Stimulated activated CD8-positive, alpha-beta memory T cell treated with anti-CD3 and anti-CD28 coated beads, Interleukin-15, amount 100 ng/mL, for 4 hours (primary cell): ENCODE measurements around the gene RTN4R.
"Not testable (repeated sequence)": the region's sequence is repeated elsewhere in the genome, so short reads cannot be mapped to it uniquely, and the experiment has no call there.

ENCODE experiments used
- DNase-seq, 2 donors: peaks; one replicate each; pipeline ENCODE4 v3.0.0-alpha.2; 2020; ENCODE audit warnings: low read depth in 2 of 2

The RTN4R gene

DNA sequence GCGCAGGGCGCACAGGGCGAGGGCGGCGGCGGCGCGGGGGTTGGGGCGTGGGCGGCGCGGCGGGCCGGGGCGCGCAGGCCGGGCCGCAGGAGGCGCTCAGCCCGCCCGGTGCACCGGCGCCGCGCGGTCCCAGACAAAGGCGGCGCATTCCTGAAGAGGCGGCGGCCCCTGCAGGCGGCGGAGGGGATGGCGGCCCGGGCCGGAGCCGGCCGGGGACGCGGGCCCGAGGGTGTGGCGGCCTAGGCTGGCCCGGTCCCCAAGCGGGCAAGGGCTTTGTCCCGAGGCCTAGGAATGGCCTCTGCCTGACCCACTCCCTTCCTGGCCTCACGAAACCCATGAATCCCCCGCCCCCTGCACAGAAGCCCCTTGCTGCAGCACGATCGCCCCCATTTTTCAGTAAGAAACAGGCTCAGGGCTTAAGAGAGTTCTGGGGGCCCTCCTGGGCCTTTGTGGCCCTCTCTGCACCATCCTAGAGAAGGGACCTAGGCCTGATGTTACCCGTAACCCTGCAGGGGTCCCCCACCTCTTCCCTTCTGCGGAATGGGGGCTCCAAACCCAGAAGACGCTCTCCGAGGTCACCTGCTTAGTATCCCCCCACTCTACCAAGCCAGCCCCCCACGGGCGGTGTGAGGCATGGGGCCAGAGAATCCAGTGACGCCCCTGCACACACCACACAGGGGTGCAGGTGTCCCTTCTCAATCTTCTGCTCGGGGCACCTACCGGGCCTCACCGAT is at the start of gene RTN4R:
Gene RTN4R (minus strand): TSS at position 40 of the 734 bp plus-strand sequence. CDS start 226 bp downstream, outside the sequence.
- no peak for DNase-seq

DNA sequence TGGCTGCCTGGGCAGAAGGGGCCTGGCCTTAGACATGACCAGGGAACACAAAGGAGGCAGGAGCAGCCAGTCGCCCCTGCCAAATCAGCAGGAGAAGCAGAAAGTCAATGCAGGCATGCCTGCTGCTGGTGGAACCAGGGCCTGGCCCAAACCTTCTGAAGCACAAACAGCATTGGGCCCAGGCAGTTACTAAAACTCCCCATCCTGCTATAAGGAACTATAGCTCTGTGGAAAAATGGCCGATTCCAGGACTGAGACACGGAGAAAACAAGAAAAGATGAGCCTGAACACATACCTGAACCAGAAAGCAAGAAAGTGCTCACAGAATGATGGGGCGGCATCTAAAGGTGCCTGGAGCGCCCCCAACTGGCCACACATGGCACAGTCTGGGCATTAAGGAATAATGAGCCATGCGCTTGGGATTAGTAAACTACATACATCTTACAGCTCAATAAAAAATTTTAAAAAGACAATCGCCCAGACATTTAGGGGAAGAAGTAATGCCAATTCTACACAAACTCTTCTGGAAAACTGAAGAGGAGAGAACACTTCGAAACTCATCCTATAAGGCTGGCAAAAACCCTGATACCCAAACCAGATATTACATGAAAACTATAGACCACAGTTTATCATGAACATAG is 49.4 kb upstream of the RTN4R start:
- not testable (repeated sequence) for DNase-seq

GRCh38 chr22:20316844-20317401 is 48.8 kb upstream of the RTN4R start:
- DNase-seq: no peak

- DNase-seq: no peak
Measured at GRCh38 chr22:20316217-20316843, 48.2 kb upstream of the RTN4R start.

GRCh38 chr22:20315337-20316216 is 47.5 kb upstream of the RTN4R start:
- DNase-seq: no peak

- DNase-seq: not testable (repeated sequence)
Measured at GRCh38 chr22:20314741-20315336, 46.7 kb upstream of the RTN4R start.

DNA sequence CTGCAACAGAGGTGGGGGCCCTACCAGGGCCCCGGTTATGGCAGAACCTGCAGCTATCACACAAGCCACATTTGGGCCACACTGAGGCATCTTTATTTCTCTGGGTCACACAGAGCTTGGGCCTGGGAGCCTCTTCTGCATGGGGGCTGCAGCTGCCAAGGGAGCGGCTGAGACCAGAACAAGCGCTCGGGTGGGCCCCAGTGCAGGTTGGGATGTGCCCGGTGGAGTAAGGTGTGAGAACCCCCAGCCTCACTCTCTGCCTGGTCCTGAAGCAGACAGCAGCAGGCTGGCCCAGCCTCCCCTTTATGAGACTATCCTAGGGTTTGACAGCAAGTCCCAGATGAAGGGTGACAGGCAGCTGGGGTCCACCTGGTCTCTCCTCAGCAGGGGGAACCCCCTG is 46.1 kb upstream of the RTN4R start:
- not testable (repeated sequence) for DNase-seq

DNA sequence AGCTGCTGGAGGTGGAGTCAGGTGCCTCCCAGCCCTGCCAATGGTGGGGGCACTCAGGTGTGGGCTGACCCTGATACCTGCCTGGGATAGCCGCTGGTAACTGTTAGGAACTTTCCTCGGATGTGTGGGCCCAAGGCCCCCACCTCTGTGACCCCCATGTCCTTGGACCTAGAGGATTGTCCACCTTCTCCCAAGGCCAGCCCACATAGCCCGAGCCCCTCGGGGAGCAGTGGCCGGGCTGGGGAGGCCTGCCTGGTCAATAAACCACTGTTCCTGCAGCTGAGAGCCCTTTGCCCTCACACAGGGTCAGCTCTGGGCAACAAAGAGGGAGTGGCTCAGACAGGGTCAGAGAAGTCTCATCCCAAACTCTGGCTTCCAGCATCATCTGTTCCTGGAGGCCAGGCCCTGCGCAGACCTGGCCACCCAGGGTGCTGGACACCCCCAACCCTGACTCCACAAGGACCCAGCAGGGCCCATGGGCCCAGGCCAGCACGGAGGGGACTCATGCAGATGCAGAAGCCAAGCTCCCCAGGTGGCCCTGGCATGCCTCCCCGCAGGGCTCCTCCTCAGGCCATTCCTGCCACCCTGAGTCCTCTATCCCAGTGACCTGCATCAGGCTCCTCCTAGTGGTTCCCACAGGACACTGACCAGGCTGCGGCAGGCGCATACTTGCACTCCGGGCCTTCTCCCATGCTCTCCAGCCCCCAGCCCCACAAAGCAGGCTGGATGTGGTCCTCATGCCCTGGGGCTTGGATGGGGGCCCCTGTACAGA is 45.4 kb upstream of the RTN4R start:
- DNase-seq: not testable (repeated sequence)

GRCh38 chr22:20312396-20313191 is 44.5 kb upstream of the RTN4R start:
- no peak for DNase-seq

DNA sequence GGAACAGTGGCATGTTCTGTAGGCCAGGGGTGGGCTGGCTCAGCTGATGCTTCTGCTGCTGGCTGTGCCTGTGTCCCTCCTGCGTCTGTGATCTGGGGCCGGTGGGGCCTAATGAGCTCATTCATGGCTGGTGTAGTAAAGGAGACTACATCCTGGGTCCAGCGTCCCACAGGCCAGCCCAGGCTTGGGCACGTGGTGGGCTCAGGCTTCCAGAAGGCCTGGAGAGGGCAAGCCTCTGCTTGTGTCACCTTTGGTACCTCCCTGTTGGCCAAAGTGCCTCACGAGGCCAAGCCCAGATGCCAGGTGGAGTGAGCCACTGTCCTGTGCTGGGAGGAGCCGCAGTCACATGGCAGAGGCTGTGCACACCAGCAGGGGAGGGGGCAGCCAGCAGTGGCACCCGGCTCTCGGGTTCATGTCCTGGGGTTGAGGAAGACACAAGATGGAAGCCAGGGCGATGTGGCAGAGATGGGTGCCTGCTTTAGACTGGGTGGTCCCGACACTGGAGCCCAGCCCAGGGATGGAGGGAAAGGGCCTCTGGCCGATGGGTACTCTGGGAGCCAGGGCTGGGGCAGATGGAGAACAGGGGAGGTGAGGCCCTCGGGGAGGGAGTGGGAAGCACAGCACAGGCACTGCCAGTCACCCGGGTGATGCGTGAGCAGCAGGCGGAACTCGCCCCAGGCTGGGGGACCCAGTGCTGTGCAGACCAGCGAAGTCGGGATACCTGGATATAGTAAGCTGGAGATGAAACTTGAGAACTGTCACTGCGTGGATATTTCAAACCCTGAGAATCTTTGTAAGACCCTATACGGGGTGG is 43.3 kb upstream of the RTN4R start:
- not testable (repeated sequence) for DNase-seq

DNA sequence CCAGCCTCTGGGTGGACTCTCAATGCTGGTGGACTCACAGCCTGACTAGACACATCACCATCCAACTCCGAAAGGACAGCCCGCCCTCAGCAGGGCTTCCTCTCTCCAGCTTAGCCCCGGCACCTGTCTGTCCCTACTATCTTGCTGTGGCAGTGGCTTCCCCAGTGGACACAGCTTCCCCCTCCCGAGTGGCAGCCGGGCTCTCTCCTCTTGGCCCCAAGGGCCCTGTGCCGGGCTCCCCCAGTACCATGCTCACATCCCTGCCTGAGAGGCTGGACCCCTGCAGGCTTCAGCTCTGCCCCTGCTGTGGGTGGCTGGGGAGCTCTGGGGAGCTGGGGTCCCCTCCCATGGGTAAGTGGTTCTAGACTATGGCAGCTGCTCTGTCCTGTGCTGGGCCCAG is 42.7 kb upstream of the RTN4R start:
- DNase-seq: not testable (repeated sequence)

GRCh38 chr22:20310180-20310579 is 42.1 kb upstream of the RTN4R start:
- not testable (repeated sequence) for DNase-seq

GRCh38 chr22:20308806-20309650 is 40.9 kb upstream of the RTN4R start:
- DNase-seq: not testable (repeated sequence)

DNA sequence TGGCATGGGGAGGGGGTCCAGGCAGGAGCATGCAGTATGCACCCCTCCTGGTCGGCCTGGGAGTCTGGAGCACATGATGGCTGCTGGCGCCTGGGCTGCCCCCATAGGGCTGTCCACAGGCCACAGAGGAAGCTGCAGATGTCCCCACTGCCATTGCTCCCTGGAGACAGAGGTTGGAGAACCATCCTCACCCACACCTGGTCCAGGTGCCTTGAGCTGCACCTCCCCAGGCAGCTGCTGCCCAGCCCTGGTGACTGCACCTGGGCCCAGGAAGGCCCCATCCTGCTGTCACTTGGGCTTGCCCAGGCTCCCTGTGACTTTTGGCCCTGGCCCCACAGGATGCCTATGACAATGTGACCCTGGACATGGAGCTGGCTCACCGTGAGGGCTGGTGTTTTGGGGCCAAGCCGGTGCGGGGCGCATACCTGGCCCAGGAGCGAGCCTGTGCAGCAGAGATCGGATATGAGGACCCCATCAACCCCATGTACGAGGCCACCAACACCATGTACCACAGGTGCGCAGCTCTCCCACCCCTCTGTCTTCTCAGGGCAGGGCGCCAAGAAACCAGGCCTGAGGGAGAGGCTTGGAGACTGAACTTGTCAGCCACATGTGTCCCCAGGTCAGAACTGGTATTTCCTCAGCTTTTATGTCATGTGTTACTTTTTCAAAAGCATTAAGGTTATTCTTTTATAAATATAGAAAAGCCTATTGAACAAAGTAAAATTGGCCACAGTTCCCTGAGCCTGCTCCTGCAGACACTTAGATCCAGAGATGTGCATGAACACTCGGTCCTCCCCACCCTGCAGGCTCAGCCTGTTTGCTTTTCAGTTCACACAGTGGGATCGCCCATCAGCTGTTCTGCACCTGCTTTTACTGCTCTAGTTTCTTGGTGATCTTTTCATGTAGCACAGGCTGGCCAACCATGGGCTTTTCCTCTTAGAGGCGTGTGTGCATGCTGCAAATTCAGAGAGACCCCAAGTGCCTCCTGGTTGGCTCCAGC is 39.6 kb upstream of the RTN4R start:
- not testable (repeated sequence) for DNase-seq

GRCh38 chr22:20306646-20307447 is 38.7 kb upstream of the RTN4R start:
- not testable (repeated sequence) for DNase-seq
